GM18868 (cell line): ENCODE measurements around the gene GRIP2.

Source experiments
- ATAC-seq: cut with Tn5 transposase; IDR thresholded peaks from one replicate; pipeline ENCODE4 v1.9.1; 2021; ENCODE audit warnings: mild to moderate bottlenecking, moderate library complexity; ENCODE audit not compliant: unreplicated experiment

Gene GRIP2

DNA sequence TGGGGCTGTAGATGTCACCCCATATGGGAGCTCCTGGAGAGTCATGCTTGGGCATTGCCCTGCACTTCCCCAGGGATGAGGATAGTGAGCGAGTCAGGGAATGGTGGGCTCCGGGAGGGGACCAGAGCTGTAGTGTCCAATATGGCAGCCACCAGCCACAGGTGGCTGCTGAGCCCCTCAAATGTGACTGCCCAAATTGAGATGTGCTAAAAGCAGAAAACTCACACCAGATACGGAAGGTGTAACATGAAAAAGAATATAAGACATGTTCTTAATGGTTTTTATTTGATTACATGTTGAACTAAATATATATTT is 31.7 kb downstream of the GRIP2 start:
- ATAC-seq: no peak

- no peak for ATAC-seq
These were observed 32.2 kb downstream of the GRIP2 start for GRCh38 chr3:14507757-14508504.

- no peak for ATAC-seq
These were observed 32.8 kb downstream of the GRIP2 start for GRCh38 chr3:14507305-14507741.

DNA sequence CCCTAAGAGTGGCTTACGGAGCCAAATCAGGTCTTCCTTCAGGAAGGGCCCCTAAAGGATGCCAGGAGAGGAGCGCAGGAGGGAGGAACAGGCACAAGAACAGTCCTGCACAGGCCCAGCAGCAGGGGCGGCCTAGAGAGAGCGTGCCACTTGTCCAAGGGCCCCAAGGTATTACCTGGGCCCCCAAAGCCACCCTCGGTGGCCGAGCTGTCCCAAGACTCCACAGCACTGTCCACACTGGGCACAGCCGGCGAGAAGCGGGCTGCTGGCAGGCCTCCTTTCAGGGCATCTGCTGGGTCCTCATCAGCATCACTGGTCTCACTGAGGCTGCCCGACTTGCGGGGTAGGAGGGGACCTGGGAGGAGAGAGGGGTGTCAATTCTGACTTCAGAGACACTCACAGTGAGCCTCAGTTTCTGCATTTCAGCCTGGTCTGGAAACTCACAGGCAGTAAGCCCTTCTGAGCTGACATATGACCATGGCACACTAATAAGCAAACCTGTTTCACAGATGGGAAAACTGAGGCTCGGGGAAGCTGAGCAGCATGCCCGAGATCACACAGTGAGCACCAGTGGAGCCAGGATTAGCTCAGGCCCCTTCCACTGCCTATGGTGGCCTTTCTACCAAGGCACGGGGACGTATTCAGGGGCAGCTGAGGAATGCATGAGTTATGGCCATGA is 33.4 kb downstream of the GRIP2 start:
- ATAC-seq: no peak

GRCh38 chr3:14505803-14506500 is 34.2 kb downstream of the GRIP2 start:
- ATAC-seq: no peak

- no peak for ATAC-seq
These were observed 34.9 kb downstream of the GRIP2 start for GRCh38 chr3:14505001-14505802.

DNA sequence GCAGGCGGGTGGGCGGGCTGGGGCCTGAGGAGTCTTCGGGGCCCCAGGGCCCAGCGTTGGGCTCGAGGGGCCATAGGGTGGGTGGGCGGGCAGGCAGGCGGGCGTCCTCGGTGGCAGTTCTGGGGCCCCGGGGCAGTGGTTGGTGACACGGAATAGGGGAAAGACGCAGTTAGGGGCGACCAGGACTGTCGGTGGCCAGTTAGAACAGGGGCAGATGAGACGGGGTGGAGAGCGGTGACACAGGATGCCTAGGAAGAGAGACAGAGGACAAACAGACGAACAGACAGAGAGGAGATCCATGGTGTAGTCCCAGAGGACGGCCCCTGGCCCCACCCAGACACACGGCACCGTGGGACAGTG is 36.5 kb downstream of the GRIP2 start:
- ATAC-seq: no peak

DNA sequence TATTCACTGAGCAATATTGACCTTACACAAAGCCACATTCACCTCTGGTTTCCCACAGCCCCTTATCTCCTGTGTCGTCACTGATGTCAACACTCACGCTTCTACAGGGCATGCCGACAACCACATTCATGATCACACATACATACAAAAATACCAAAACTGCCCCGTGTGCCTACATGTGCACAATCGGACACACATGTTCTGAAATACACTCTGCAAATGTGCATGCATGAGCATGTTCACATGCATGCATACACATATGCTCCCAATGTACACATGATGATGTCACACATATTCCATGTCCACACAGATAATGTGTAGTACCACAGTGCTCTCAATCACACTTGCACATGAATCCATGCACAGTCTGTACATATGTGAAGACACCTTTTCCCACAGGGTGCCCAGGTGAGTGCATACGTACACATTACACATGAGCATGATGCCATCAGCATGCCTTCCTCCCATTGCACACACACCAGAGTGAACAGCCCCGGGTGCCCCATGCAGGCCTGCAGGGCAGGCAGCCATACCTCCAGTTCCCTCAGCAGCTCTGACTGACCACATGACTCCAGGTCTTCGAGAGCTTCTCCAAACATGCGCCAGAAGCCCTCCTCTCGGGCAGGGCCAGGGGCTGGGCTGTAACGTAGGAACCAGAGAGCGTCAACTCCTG is 37.0 kb downstream of the GRIP2 start:
- no peak for ATAC-seq

DNA sequence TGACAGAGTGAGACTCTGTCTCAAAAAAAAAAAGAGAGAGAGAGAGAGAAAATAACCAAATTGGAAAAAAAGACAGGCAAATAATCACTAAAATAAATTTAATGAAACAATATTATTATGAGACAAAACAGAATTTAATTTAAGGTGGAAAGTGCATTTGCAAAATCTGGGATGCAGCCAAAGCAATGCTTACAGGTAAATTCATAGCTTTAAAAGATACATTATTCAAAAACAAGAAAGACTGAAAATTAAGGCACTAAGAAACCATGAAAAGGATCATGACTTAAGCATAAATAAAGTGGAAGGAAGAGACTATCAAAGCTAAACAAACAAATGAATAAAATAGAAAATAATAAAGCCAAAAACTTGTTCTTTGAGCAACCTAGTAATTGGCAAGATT is 37.7 kb downstream of the GRIP2 start:
- ATAC-seq: no peak

- no peak for ATAC-seq
These were observed 42.8 kb downstream of the GRIP2 start for GRCh38 chr3:14497321-14497720.

DNA sequence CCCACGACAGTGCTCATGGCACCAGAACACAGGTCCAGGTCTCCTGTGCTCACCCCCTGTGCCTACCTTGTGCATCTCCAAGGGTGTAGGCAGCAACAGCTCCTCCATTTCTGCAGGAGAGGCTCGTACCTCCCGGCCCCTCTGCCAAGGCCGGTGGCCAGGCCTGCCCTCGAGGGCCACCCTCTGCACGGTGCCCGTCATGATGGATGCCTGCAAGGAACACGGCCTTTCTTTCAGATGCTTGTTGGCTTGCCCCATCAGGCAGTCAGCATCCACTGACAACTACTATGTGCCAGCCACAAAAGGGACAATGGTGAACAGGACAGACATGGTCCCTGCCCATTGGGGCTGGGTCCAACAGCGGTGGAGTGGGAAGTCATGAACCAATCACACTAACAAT is 43.8 kb downstream of the GRIP2 start:
- ATAC-seq: no peak

DNA sequence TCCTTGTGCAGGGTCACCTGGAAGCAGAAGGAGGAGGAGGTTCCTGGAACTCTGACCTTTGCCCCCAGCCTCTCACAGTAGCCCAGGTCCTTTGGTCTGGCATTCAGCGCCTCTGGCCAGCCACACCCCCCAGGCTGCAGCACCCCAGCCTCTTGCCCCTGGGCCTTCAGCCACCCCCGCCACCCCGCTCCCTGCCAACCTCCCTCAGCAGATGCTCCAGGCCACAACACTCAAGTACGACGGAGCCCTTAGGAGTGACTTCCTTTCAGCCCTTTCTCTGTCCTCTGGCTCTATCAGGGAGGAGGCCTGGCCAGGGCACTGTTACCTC is 45.2 kb downstream of the GRIP2 start:
- no peak for ATAC-seq

GRCh38 chr3:14494279-14494972 is 45.7 kb downstream of the GRIP2 start:
- ATAC-seq: no peak

GRCh38 chr3:14492948-14493881 is 46.9 kb downstream of the GRIP2 start:
- ATAC-seq: no peak

DNA sequence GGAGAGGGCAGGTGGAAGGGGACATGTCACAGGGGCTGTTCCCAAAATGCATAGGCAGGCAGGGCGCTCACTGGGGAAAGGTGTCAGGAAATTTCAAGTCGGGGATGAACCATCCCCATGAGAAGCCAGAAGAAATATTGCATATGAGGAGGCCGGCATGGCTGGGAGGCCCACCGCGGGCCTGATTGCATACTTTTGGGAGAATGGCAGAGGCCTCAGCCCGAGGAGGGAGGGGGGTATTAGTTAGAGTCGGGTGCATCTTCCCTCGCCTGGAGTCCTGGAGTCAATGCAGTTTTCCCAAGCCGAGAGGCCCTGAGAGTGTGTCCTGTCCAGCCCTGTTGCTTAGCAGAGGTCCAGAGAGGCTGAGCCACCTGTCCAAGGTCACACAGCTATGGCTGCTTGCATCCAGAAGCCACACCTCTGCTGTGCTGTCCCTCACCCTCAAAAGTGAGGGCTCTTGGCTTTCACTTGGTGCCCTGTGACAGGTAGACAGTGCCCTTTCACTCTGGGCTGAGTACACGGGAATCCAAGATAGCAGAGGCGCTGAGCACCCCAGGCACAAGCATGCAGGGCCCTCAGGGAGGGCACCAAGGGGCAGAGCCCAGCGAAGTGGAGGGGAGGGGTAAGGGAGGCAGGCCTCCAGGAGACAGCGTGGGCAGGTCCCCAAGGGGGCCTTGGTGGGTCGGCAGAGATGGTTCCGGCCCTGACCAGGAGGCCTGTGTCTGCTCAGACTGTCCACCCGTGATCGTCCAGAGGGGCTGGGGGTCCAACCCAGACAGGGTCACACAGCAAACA is 48.5 kb downstream of the GRIP2 start:
- ATAC-seq: no peak

- no peak for ATAC-seq
These were observed 49.3 kb downstream of the GRIP2 start for GRCh38 chr3:14490831-14491230.

DNA sequence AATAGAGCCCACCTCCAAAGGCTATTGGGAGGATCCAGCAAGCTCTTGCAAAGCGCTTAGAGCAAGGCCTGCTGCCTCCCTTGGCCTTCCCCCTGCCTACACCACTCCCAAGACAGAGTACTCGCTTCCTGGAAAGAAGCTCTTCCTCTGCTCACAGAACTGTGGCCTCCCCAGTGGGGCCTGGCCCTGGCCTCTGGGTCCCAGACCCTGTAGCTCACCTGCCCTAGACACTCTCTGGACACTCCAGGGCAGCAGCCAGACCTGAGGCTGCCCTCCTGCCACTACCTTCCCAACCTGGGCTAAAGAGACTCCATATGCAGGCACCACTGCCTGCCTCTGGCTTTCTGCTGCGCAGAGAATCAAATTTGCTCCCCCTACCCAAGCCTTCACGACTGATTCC is 49.9 kb downstream of the GRIP2 start:
- no peak for ATAC-seq

DNA sequence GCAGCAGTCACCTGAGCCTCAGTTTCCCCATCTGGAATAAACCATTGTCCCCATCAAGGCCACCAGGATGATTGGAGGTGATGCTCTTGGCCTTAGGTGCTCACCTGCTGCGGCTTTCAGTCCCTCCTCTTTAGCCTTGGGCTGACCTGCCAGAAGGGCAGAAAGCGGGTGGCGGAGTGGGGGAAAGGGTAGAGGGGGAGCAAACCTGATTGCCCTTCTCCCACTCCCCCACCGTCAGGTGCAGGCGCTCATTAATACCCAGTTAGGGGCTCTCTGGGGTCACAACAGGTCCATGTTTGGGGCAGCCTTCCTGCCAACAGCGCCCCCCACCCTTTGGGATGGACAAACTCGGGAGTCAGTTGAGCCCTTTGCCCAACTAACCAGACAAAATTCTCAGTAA is 50.5 kb downstream of the GRIP2 start:
- ATAC-seq: no peak
